ENCODE results near the gene SEMA6C. TPM values are rescaled to one million over a fixed set of nuclear protein-coding genes. Genes with fewer than 3 reads are reported as not detected.

The SEMA6C gene
- total and polyA plus RNA-seq, 12 donors, result 15.7 to 141 (median 54.9) TPM

GRCh38 chr1:151142411-151143056 lies 3.9 kb downstream of the SEMA6C start:
- ATAC-seq (peak in 7 of 8 donors; percentile 17 to 74 (median 29)), DNase-seq (peak in 1 of 2 donors; percentile 67)
- Histone ChIP-seq H3K27ac (peak overlapping the region; percentile 82 to 96 (median 89)), H3K27me3 (peaks cover 0 to 15% (median 0%) of the 10 kb centered on the region in 7 donors), H3K4me3 (peak overlapping the region in 1 of 10 donors; percentile 1), H3K4me1 (peaks cover 21 to 64% (median 46%) of the 10 kb centered on the region in 9 donors), H3K9me3 (no peaks in the 10 kb centered on the region), H3K36me3 (peaks cover 0 to 53% (median 16%) of the 10 kb centered on the region in 9 donors)
- WGBS, 2 donors, result 57 to 63% methylated on average over 5 of the region's 5 CpGs
- intact Hi-C loops (cut with DNase I), result no loop called here
- TF ChIP-seq, protein P1, sequence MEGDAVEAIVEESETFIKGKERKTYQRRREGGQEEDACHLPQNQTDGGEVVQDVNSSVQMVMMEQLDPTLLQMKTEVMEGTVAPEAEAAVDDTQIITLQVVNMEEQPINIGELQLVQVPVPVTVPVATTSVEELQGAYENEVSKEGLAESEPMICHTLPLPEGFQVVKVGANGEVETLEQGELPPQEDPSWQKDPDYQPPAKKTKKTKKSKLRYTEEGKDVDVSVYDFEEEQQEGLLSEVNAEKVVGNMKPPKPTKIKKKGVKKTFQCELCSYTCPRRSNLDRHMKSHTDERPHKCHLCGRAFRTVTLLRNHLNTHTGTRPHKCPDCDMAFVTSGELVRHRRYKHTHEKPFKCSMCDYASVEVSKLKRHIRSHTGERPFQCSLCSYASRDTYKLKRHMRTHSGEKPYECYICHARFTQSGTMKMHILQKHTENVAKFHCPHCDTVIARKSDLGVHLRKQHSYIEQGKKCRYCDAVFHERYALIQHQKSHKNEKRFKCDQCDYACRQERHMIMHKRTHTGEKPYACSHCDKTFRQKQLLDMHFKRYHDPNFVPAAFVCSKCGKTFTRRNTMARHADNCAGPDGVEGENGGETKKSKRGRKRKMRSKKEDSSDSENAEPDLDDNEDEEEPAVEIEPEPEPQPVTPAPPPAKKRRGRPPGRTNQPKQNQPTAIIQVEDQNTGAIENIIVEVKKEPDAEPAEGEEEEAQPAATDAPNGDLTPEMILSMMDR (IDR thresholded peaks at IDR 0.05), result no peak

DNA sequence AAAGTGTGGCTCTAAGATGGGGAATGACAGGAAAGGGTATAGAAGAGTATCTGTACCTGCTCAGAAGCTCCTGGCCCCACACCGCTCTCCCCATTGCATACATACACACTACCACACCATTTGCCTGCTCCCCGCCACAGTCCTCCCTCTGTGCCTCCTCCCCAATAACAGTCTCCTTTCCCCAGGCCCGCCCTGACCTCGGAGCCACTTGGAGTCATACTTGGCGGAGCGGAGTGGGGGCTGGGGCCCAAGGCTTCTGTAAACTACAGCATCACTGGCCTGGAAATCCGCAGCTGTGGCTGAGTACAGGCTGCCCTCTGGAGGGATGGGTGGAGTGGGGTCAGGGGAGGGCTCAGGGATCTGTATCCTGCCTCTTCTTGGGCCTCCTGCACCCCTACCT lies 8.6 kb downstream of the SEMA6C start:
- no peaks in the 10 kb centered on the region for H3K27me3 ChIP-seq
- peaks cover 0 to 91% (median 37%) of the 10 kb centered on the region in 9 donors for H3K36me3 ChIP-seq
- intact Hi-C loops (cut with DNase I), result no loop called here
- no peak overlapping the region for H3K27ac ChIP-seq
- ATAC-seq (no peak), DNase-seq (no peak)
- WGBS, 2 donors, result 93 to 94% methylated on average over 7 of the region's 7 CpGs
- TF ChIP-seq, protein P1 (IDR thresholded peaks at IDR 0.05), result no peak
- no peaks in the 10 kb centered on the region for H3K9me3 ChIP-seq
- peaks cover 2 to 48% (median 10%) of the 10 kb centered on the region in 9 donors for H3K4me1 ChIP-seq
- H3K4me3 ChIP-seq, result no peak overlapping the region

- ATAC-seq (no peak), DNase-seq (no peak)
- Histone ChIP-seq H3K4me1 (peaks cover 0 to 40% (median 5%) of the 10 kb centered on the region in 9 donors), H3K4me3 (no peak overlapping the region), H3K27me3 (no peaks in the 10 kb centered on the region), H3K36me3 (peaks cover 0 to 86% (median 31%) of the 10 kb centered on the region in 9 donors), H3K9me3 (no peaks in the 10 kb centered on the region), H3K27ac (no peak overlapping the region)
- TF ChIP-seq, protein P1 (IDR thresholded peaks at IDR 0.05), result no peak
- intact Hi-C loops (cut with DNase I), result no loop called here
- WGBS, 2 donors, result 88 to 91% methylated on average over 12 of the region's 12 CpGs
These were observed 10.7 kb downstream of the SEMA6C start for GRCh38 chr1:151135433-151136385.

DNA sequence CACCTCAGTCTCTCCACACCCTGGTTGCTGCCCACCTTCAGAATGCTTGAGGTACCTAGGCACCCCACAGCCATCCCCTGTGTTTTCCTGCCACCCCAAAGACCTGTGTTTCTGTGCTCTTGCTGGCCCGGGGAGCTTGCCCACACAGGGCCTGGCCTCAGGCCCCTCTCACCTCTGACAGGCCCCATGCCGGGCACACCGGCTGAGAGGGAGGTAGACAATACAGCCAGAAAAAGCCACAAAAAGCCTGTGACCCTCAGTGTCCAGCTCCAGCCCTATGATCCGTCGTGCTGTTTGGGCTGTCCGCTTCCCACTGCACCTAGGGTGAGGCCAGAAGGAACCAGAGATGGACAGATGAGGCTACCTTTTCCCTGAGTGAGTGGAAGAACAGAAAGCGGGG lies 11.4 kb downstream of the SEMA6C start:
- no peak for DNase-seq
- intact Hi-C loops (cut with DNase I), result no loop called here
- Histone ChIP-seq H3K27me3 (no peaks in the 10 kb centered on the region), H3K4me3 (no peak overlapping the region), H3K27ac (peak overlapping the region in 1 of 10 donors; percentile 6), H3K4me1 (peaks cover 0 to 47% (median 11%) of the 10 kb centered on the region in 9 donors), H3K36me3 (peaks cover 0 to 78% (median 30%) of the 10 kb centered on the region in 9 donors), H3K9me3 (no peaks in the 10 kb centered on the region)
- TF ChIP-seq, protein P1 (IDR thresholded peaks at IDR 0.05), result no peak
- no peak for ATAC-seq
- 94 to 95% methylated on average over 7 of the region's 7 CpGs for WGBS, 2 donors

Measured in heart right ventricle (tissue), 16 donors.